HCT116 (cell line): ENCODE data around the gene IMMT. TPM values are rescaled to one million over a fixed set of nuclear protein-coding genes. Genes with fewer than 3 reads are reported as not detected.

ENCODE experiments used
- ATAC-seq: fragments of 200-7000 bp; cut with Tn5 transposase; 2 replicates; pipeline ENCODE4 v1.9.1; 2020; ENCODE audit warnings: mild to moderate bottlenecking, moderate library complexity
- BruUV-seq: library from RNA; stranded (reverse); fragments of 400-500 nt; replicated peaks from 2 replicates; lab custom pipeline; 2021; lab: Mats Ljungman, UMichigan
- CTCF ChIA-PET: fragments of 300-600 bp; sonication (Branson Sonifier 250); formaldehyde crosslinking; loops from one replicate; lab custom pipeline; 2021; ENCODE audit warnings: antibody characterized with exemption; lab: Charles Lee
- POLR2A ChIA-PET: fragments of 300-600, 350-600 bp; sonication (Branson Sonifier 250); formaldehyde crosslinking; loops from one replicate; lab custom pipeline; 2021; ENCODE audit warnings: antibody characterized with exemption; lab: Charles Lee
- RAD21 ChIA-PET, 2 experiments: fragments of 300-600 bp; sonication (Branson Sonifier 250); formaldehyde crosslinking; loops; one replicate each; lab custom pipeline; 2023; ENCODE audit warnings: low total read pairs in 2 of 2; ENCODE audit not compliant: uncharacterized antibody in 2 of 2, unreplicated experiment in 2 of 2, low non-redundant PET in 1 of 2; lab: Charles Lee
- DNase-seq: peaks from one replicate; pipeline ENCODE4 v3.0.0-alpha.2; 2010; ENCODE audit warnings: low read depth, low spot score
- H2AFZ ChIP-seq: fragments of 200-600 bp; shearing (Covaris generic), sonication (generic); 2 replicates; pipeline ENCODE4 v1.6.1; 2017; ENCODE audit warnings: low read depth, mixed run types, mixed read lengths, antibody characterized with exemption, low read length; ENCODE audit not compliant: poor library complexity, severe bottlenecking
- H3K27ac ChIP-seq: 2 replicates; pipeline ENCODE4 v1.5.1; 2012; ENCODE audit warnings: low read depth, low read length
- H3K27me3 ChIP-seq: fragments of 200-600 bp; sonication (generic); 2 replicates; pipeline ENCODE4 v1.6.1; 2016; ENCODE audit warnings: mixed run types, low read length, mixed read lengths; ENCODE audit not compliant: insufficient read depth
- H3K36me3 ChIP-seq, 2 experiments: fragments of 200-500 bp in 1 of 2; fragments of 200-600 bp in 1 of 2; sonication (Bioruptor generic) in 1 of 2; sonication (generic) in 1 of 2; 2 replicates each; pipeline versions ENCODE4 v1.5.1 to v1.6.1; 2014 to 2016; ENCODE audit warnings: low read length in 2 of 2, inconsistent platforms in 1 of 2, mixed read lengths in 1 of 2, mixed run types in 1 of 2; ENCODE audit not compliant: insufficient read depth in 2 of 2, control insufficient read depth in 1 of 2
- H3K4me1 ChIP-seq, 2 experiments: fragments of 200-600 bp in 1 of 2; sonication (generic) in 1 of 2; 2 replicates each; pipeline versions ENCODE4 v1.5.1 to v1.6.1; 2012 to 2017; ENCODE audit warnings: low read length in 2 of 2, inconsistent platforms in 1 of 2, mild to moderate bottlenecking in 1 of 2, mixed read lengths in 1 of 2, mixed run types in 1 of 2, moderate library complexity in 1 of 2; ENCODE audit not compliant: insufficient read depth in 2 of 2, control insufficient read depth in 1 of 2
- H3K4me2 ChIP-seq: fragments of 200-600 bp; sonication (generic); 2 replicates; pipeline ENCODE4 v1.6.1; 2017; ENCODE audit warnings: mixed run types, low read length, mixed read lengths
- H3K4me3 ChIP-seq, 2 experiments: fragments of 200-600 bp in 1 of 2; sonication (generic) in 1 of 2; replicated peaks in 1 of 2; 2 replicates each; pipeline ENCODE4 v1.5.1; 2011 to 2016; ENCODE audit warnings: low read length in 2 of 2, control low read depth in 1 of 2, low read depth in 1 of 2, mild to moderate bottlenecking in 1 of 2, mixed read lengths in 1 of 2, mixed run types in 1 of 2
- H3K79me2 ChIP-seq: fragments of 200-600 bp; sonication (generic); 2 replicates; pipeline ENCODE4 v1.6.1; 2017; ENCODE audit warnings: mild to moderate bottlenecking, mixed run types, low read length, moderate library complexity, mixed read lengths; ENCODE audit not compliant: insufficient read depth
- H3K9ac ChIP-seq: fragments of 200-600 bp; sonication (generic); 2 replicates; pipeline ENCODE4 v1.6.1; 2016; ENCODE audit warnings: low read length, mixed read lengths
- H3K9me2 ChIP-seq: fragments of 200-600 bp; sonication (generic), shearing (Covaris generic); 2 replicates; pipeline ENCODE4 v1.6.1; 2017; ENCODE audit warnings: mixed run types, mild to moderate bottlenecking, moderate library complexity; ENCODE audit not compliant: insufficient read depth
- H3K9me3 ChIP-seq, 2 experiments: fragments of 200-500 bp in 1 of 2; fragments of 200-600 bp in 1 of 2; sonication (Bioruptor generic) in 1 of 2; sonication (generic) in 1 of 2; 2 replicates each; pipeline ENCODE4 v1.6.1; 2014 to 2017; ENCODE audit warnings: low read length in 2 of 2, mixed read lengths in 2 of 2, inconsistent platforms in 1 of 2, low read depth in 1 of 2, mild to moderate bottlenecking in 1 of 2, mixed run types in 1 of 2, moderate library complexity in 1 of 2; ENCODE audit not compliant: control insufficient read depth in 1 of 2, insufficient read depth in 1 of 2
- H4K20me1 ChIP-seq: fragments of 200-600 bp; sonication (generic), shearing (Covaris generic); 2 replicates; pipeline ENCODE4 v1.6.1; 2017; ENCODE audit warnings: mixed run types, mild to moderate bottlenecking, moderate library complexity; ENCODE audit not compliant: insufficient read depth
- CBX3 ChIP-seq: IDR thresholded peaks from 2 replicates; pipeline ENCODE4 v1.6.1; 2012; ENCODE audit warnings: low read depth
- EGR1 ChIP-seq: IDR thresholded peaks from 2 replicates; pipeline ENCODE4 v1.6.1; 2012; ENCODE audit warnings: low read depth
- ELF1 ChIP-seq: IDR thresholded peaks from 2 replicates; pipeline ENCODE4 v1.6.1; 2012; ENCODE audit warnings: low read depth, borderline replicate concordance
- EZH2 ChIP-seq: fragments of 200-600 bp; sonication (generic); IDR thresholded peaks from 2 replicates; pipeline ENCODE4 v1.6.1; 2017; ENCODE audit warnings: antibody characterized with exemption, mixed run types
- FOSL1 ChIP-seq: IDR thresholded peaks from 2 replicates; pipeline ENCODE4 v1.6.1; 2012; ENCODE audit warnings: low read depth
- JUND ChIP-seq: IDR thresholded peaks from 2 replicates; pipeline ENCODE4 v1.6.1; 2012
- POLR2A ChIP-seq: IDR thresholded peaks from 2 replicates; pipeline ENCODE4 v1.7.0; 2011; ENCODE audit warnings: borderline replicate concordance; ENCODE audit not compliant: insufficient read depth, insufficient read length; ENCODE audit errors: extremely low read depth
- POLR2AphosphoS5 ChIP-seq: IDR thresholded peaks from 2 replicates; pipeline ENCODE4 v1.6.1; 2011; ENCODE audit warnings: mild to moderate bottlenecking, low read depth, low read length, moderate library complexity
- SIN3A ChIP-seq: IDR thresholded peaks from 2 replicates; pipeline ENCODE4 v1.6.1; 2012; ENCODE audit warnings: low read depth
- SP1 ChIP-seq: IDR thresholded peaks from 2 replicates; pipeline ENCODE4 v1.6.1; 2012; ENCODE audit warnings: low read depth
- SRF ChIP-seq: IDR thresholded peaks from 2 replicates; pipeline ENCODE4 v1.6.1; 2012; ENCODE audit warnings: low read depth
- TCF7L2 ChIP-seq: IDR thresholded peaks from 2 replicates; pipeline ENCODE4 v1.7.0; 2011; ENCODE audit warnings: borderline replicate concordance, inconsistent platforms; ENCODE audit not compliant: insufficient read depth, insufficient read length; ENCODE audit errors: extremely low read depth
- YY1 ChIP-seq: IDR thresholded peaks from 2 replicates; pipeline ENCODE4 v1.6.1; 2011; ENCODE audit warnings: low read length, low read depth, moderate library complexity, mild to moderate bottlenecking; ENCODE audit not compliant: insufficient replicate concordance; ENCODE audit errors: extremely low read depth
- intact Hi-C: fragments of 100-400 bp; cut with micrococcal nuclease; formaldehyde crosslinking; loops from 2 replicates; pipeline ENCODE4 v1.10.0; 2022
- total RNA-seq: library from RNA; stranded (reverse); gene quantifications from one replicate; pipeline ENCODE4 v1.2.1, GENCODE V29; 2021; ENCODE audit not compliant: unreplicated experiment
- TF ChIP-seq, protein P1 (sequence below): IDR thresholded peaks from 2 replicates; pipeline ENCODE4 v1.6.1; 2012
- TF ChIP-seq, protein P2 (sequence below), 3 experiments: fragments of 200-600 bp in 1 of 3; sonication (generic) in 1 of 3; IDR thresholded peaks in 2 of 3; conservative IDR thresholded peaks in 1 of 3; 2 replicates each; pipeline ENCODE4 v1.5.1; 2012 to 2017; ENCODE audit warnings: low read depth in 2 of 3, low read length in 2 of 3, antibody characterized with exemption in 1 of 3, borderline replicate concordance in 1 of 3, control low read depth in 1 of 3, mild to moderate bottlenecking in 1 of 3, mixed read lengths in 1 of 3, mixed run types in 1 of 3, moderate library complexity in 1 of 3; ENCODE audit not compliant: insufficient read depth in 1 of 3
- TF ChIP-seq, protein P3 (sequence below): IDR thresholded peaks from 2 replicates; pipeline ENCODE4 v1.6.1; 2012

Gene IMMT
- total RNA-seq, 1 experiment from 2014 or later, result 125 TPM

DNA sequence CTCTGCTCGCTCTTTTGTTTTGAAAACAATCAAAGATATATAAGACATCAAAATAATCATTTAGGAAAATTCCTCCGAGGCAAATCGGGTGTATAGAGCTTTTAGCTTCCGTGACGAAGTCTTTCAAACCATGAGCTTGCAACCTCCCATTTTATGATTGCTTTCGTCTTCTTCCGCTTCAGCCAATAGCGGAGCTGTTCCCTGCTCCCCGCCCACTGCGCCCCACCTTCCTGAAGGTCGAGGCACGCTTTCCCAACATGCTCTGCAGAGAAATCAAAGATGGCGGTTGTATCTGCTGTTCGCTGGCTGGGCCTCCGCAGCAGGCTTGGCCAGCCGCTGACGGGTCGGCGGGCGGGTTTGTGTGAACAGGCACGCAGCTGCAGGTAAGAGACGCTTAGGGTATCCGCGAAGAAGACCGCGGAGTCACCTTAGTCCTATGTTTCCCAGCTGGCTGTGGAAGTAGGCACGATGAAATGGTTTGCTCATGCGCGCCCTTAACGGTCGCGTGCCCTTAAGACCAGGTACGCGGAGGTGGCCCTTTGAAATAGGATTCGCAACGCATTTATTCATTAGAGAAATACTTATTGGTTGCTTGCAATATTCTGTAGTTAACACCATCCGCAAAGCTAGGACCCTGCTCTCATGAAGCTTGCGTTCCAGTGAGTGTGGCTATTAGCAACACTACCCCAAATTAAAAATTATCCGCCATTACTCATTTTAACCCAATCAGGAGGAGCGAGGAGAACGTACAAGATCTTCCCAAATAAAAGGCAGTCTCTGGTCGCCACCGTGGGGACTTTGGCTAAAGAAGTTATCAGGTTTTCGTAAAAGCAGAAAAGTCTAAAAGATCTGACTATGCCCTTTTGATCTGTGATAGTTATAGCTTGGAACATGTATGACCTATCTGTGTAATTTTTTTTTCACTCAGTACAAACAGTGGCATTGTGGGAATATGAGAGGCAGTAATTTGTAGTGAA is 89.0 kb downstream of the IMMT start, which contains the start of gene PTCD3:
Gene PTCD3 (plus strand): TSS at position 267 of the 977 bp plus-strand sequence. CDS start 13 bp downstream, at position 280.
- H3K4me1 ChIP-seq, result peaks cover 6 to 21% of the 10 kb centered on the region in 2 experiments
- TF ChIP-seq EGR1 (no peak), YY1 (peak; percentile 98), FOSL1 (no peak), POLR2A (peak; percentile 87), EZH2 (no peak), SIN3A (peak; percentile 75; the same call in 1 of the 2 replicates), TCF7L2 (peak; percentile 60), SRF (peak; percentile 36; the same call in 1 of the 2 replicates), JUND (peak; percentile 85), CBX3 (no peak), ELF1 (peak; percentile 55; the same call in 1 of the 2 replicates), POLR2AphosphoS5 (peak; percentile 95), SP1 (peak; percentile 97)
- TF ChIP-seq, protein P1, sequence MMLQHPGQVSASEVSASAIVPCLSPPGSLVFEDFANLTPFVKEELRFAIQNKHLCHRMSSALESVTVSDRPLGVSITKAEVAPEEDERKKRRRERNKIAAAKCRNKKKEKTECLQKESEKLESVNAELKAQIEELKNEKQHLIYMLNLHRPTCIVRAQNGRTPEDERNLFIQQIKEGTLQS, result no peak
- TF ChIP-seq, protein P2, sequence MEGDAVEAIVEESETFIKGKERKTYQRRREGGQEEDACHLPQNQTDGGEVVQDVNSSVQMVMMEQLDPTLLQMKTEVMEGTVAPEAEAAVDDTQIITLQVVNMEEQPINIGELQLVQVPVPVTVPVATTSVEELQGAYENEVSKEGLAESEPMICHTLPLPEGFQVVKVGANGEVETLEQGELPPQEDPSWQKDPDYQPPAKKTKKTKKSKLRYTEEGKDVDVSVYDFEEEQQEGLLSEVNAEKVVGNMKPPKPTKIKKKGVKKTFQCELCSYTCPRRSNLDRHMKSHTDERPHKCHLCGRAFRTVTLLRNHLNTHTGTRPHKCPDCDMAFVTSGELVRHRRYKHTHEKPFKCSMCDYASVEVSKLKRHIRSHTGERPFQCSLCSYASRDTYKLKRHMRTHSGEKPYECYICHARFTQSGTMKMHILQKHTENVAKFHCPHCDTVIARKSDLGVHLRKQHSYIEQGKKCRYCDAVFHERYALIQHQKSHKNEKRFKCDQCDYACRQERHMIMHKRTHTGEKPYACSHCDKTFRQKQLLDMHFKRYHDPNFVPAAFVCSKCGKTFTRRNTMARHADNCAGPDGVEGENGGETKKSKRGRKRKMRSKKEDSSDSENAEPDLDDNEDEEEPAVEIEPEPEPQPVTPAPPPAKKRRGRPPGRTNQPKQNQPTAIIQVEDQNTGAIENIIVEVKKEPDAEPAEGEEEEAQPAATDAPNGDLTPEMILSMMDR (IDR thresholded peaks at IDR 0.05 in 2 of 3, conservative IDR thresholded peaks at IDR 0.05 in 1 of 3; ENCODE audit: borderline replicate concordance in 1 of 3, insufficient read depth in 1 of 3, low read depth in 2 of 3, low read length in 2 of 3), result no peak
- TF ChIP-seq, protein P3, sequence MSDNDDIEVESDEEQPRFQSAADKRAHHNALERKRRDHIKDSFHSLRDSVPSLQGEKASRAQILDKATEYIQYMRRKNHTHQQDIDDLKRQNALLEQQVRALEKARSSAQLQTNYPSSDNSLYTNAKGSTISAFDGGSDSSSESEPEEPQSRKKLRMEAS, result peak; percentile 90
- DNase-seq (peak; percentile 93), ATAC-seq (peak; percentile 90)
- peaks cover 32 to 55% of the 10 kb centered on the region in 2 experiments for H3K36me3 ChIP-seq
- H3K9me3 ChIP-seq, result no peaks in the 10 kb centered on the region
- H4K20me1 ChIP-seq, result peaks cover 8% of the 10 kb centered on the region; the same call in 1 of the 2 replicates
- peak within 1 kb of the TSS; percentile 88 for H3K9ac ChIP-seq
- H3K27me3 ChIP-seq, result no peaks in the 10 kb centered on the region
- peak within 1 kb of the TSS; percentile 77 for H3K27ac ChIP-seq
- POLR2A ChIA-PET, result interaction anchor here (0.8 to 1.3 kb wide), 4 partner anchors 10 to 364 kb away, joined by 3 to 8 read pairs (median 3); no protein-coding TSS in a partner anchor
- RAD21 ChIA-PET, result no interaction called here
- BruUV-seq, result TSS peak; percentile 58
- CTCF ChIA-PET, result interaction anchor here (1.9 kb wide), 1 partner anchor 279 kb away, joined by 10 read pairs; no protein-coding TSS in a partner anchor
- intact Hi-C loops, result loop anchor here (5.0 kb wide), 2 partner anchors 76 to 219 kb away; partner anchors contain the start of gene ST3GAL5
- H3K79me2 ChIP-seq, result peaks cover 96% of the 10 kb centered on the region
- no peaks in the 10 kb centered on the region for H3K9me2 ChIP-seq
- peak within 1 kb of the TSS; percentile 89 to 95 for H3K4me3 ChIP-seq
- peak within 1 kb of the TSS; percentile 78 for H3K4me2 ChIP-seq
- peak within 1 kb of the TSS; percentile 69 for H2AFZ ChIP-seq
